HG03571 (cell line): ENCODE measurements around the gene BIK.

Experiments
- ATAC-seq: cut with Tn5 transposase; IDR thresholded peaks from one replicate; pipeline ENCODE4 v1.9.1; 2021; ENCODE audit not compliant: unreplicated experiment

BIK gene

GRCh38 chr22:43110444-43110926 lies at the start of gene BIK:
TSS of gene BIK (plus strand) at chr22:43110750. CDS start at chr22:43124023, 13,273 bp downstream.
- no peak for ATAC-seq

- ATAC-seq = no peak
Observed at GRCh38 chr22:43066134-43066533, 44.4 kb upstream of the BIK start.

GRCh38 chr22:43066844-43067385 lies 43.6 kb upstream of the BIK start:
- ATAC-seq = no peak

GRCh38 chr22:43077121-43077877 lies 33.3 kb upstream of the BIK start:
- ATAC-seq = no peak

- no peak for ATAC-seq
Observed at GRCh38 chr22:43078522-43078921, 32.0 kb upstream of the BIK start.

- no peak for ATAC-seq
Observed at GRCh38 chr22:43079742-43080141, 30.8 kb upstream of the BIK start.

- ATAC-seq = no peak
Observed at GRCh38 chr22:43080616-43081015, 29.9 kb upstream of the BIK start.

GRCh38 chr22:43081968-43082367 lies 28.6 kb upstream of the BIK start:
- no peak for ATAC-seq

GRCh38 chr22:43085658-43086606 lies 24.6 kb upstream of the BIK start:
- ATAC-seq = no peak

GRCh38 chr22:43088627-43088983 lies 21.9 kb upstream of the BIK start:
- no peak for ATAC-seq

- peak; percentile 80 for ATAC-seq
Observed at GRCh38 chr22:43088984-43089717, 21.4 kb upstream of the BIK start, which contains the start of gene TTLL1. TSS of gene TTLL1 (minus strand) at chr22:43089391. CDS start at chr22:43075586, 13,805 bp downstream.

- no peak for ATAC-seq
Observed at GRCh38 chr22:43090130-43090789, 20.3 kb upstream of the BIK start.

GRCh38 chr22:43092085-43092484 lies 18.5 kb upstream of the BIK start:
- no peak for ATAC-seq

GRCh38 chr22:43094085-43094484 lies 16.5 kb upstream of the BIK start:
- no peak for ATAC-seq

- ATAC-seq = no peak
Observed at GRCh38 chr22:43094551-43094950, 16.0 kb upstream of the BIK start.

GRCh38 chr22:43096420-43096819 lies 14.1 kb upstream of the BIK start:
- ATAC-seq = no peak

- no peak for ATAC-seq
Observed at GRCh38 chr22:43098356-43098755, 12.2 kb upstream of the BIK start.

GRCh38 chr22:43099095-43099494 lies 11.5 kb upstream of the BIK start:
- no peak for ATAC-seq

- no peak for ATAC-seq
Observed at GRCh38 chr22:43100225-43100624, 10.3 kb upstream of the BIK start.

GRCh38 chr22:43101306-43101705 lies 9.2 kb upstream of the BIK start:
- no peak for ATAC-seq
